Fibroblast of skin of left biceps (primary cell): ENCODE data around the gene TGM3.
A peak's percentile ranks its signal among the peaks of the same experiment; 100 is the strongest.

Experiments used
- DNase-seq, 2 experiments: peaks; one replicate each; pipeline ENCODE4 v3.0.0-alpha.2; 2013; ENCODE audit warnings: low read depth in 2 of 2

TGM3 gene

GRCh38 chr20:2305479-2305878 is 9.7 kb downstream of the TGM3 start:
- DNase-seq: no peak

GRCh38 chr20:2305946-2306345 is 10.1 kb downstream of the TGM3 start:
- DNase-seq: no peak

- DNase-seq: no peak
Observed at GRCh38 chr20:2307136-2307535, 11.3 kb downstream of the TGM3 start.

GRCh38 chr20:2311329-2311728 is 15.5 kb downstream of the TGM3 start:
- no peak for DNase-seq

- no peak for DNase-seq
Observed at GRCh38 chr20:2312876-2313275, 17.1 kb downstream of the TGM3 start.

GRCh38 chr20:2313316-2313715 is 17.5 kb downstream of the TGM3 start:
- no peak for DNase-seq

- DNase-seq: peak; percentile 48 to 50
Observed at GRCh38 chr20:2314759-2315439, 19.1 kb downstream of the TGM3 start.

- no peak for DNase-seq
Observed at GRCh38 chr20:2315440-2315778, 19.6 kb downstream of the TGM3 start.

GRCh38 chr20:2316847-2317495 is 21.2 kb downstream of the TGM3 start:
- DNase-seq: no peak

GRCh38 chr20:2320813-2321658 is 25.2 kb downstream of the TGM3 start:
- no peak for DNase-seq

- DNase-seq: no peak
Observed at GRCh38 chr20:2323051-2323450, 27.2 kb downstream of the TGM3 start.

- no peak for DNase-seq
Observed at GRCh38 chr20:2326046-2326445, 30.2 kb downstream of the TGM3 start.

- DNase-seq: no peak
Observed at GRCh38 chr20:2327620-2328555, 32.1 kb downstream of the TGM3 start.

GRCh38 chr20:2329286-2329685 is 33.5 kb downstream of the TGM3 start:
- no peak for DNase-seq

GRCh38 chr20:2330090-2330695 is 34.4 kb downstream of the TGM3 start:
- no peak for DNase-seq

- DNase-seq: no peak
Observed at GRCh38 chr20:2331106-2331505, 35.3 kb downstream of the TGM3 start.

GRCh38 chr20:2331901-2332565 is 36.2 kb downstream of the TGM3 start:
- no peak for DNase-seq

GRCh38 chr20:2332711-2333110 is 36.9 kb downstream of the TGM3 start:
- DNase-seq: no peak

- no peak for DNase-seq
Observed at GRCh38 chr20:2333821-2334220, 38.0 kb downstream of the TGM3 start.

GRCh38 chr20:2335096-2335870 is 39.5 kb downstream of the TGM3 start:
- DNase-seq: no peak
